Mesendoderm (in vitro differentiated cells): Measurements from ENCODE around the gene PDK2.

ENCODE experiments used
- DNase-seq: peaks from one replicate; pipeline ENCODE4 v3.0.0; 2013
- H2AK5ac ChIP-seq: 2 replicates; pipeline ENCODE4 v1.6.1; 2013; ENCODE audit warnings: low read length, inconsistent platforms
- H2BK120ac ChIP-seq: 2 replicates; pipeline ENCODE4 v1.6.1; 2013; ENCODE audit warnings: low read depth, mild to moderate bottlenecking, low read length, moderate library complexity, mixed read lengths
- H2BK15ac ChIP-seq: replicated peaks from 2 replicates; pipeline ENCODE4 v1.6.1; 2013; ENCODE audit warnings: low read depth, mild to moderate bottlenecking, moderate library complexity
- H2BK5ac ChIP-seq: 2 replicates; pipeline ENCODE4 v1.6.1; 2013; ENCODE audit warnings: low read length, inconsistent platforms
- H3K18ac ChIP-seq: 2 replicates; pipeline ENCODE4 v1.6.1; 2013; ENCODE audit warnings: mild to moderate bottlenecking, low read length, mixed read lengths
- H3K23ac ChIP-seq: one replicate; pipeline ENCODE4 v1.6.1; 2013; ENCODE audit warnings: low read length
- H3K27ac ChIP-seq: 2 replicates; pipeline ENCODE4 v1.5.1; 2013; ENCODE audit warnings: low read depth, mild to moderate bottlenecking, inconsistent platforms, low read length, moderate library complexity
- H3K27me3 ChIP-seq: 2 replicates; pipeline ENCODE4 v1.6.1; 2013; ENCODE audit warnings: low read length, control low read depth, mild to moderate bottlenecking, inconsistent platforms; ENCODE audit not compliant: insufficient read depth, poor library complexity
- H3K36me3 ChIP-seq: 2 replicates; pipeline ENCODE4 v1.6.1; 2013; ENCODE audit warnings: low read length, inconsistent platforms; ENCODE audit not compliant: control insufficient read depth, insufficient read depth
- H3K4ac ChIP-seq: one replicate; pipeline ENCODE4 v1.6.1; 2013; ENCODE audit warnings: low read depth, mild to moderate bottlenecking, low read length, moderate library complexity
- H3K4me1 ChIP-seq: 2 replicates; pipeline ENCODE4 v1.6.1; 2013; ENCODE audit warnings: low read depth, low read length, inconsistent platforms; ENCODE audit not compliant: control insufficient read depth
- H3K4me2 ChIP-seq: 2 replicates; pipeline ENCODE4 v1.6.1; 2013; ENCODE audit warnings: low read length
- H3K4me3 ChIP-seq: 2 replicates; pipeline ENCODE4 v1.5.1; 2013; ENCODE audit warnings: mild to moderate bottlenecking, low read length
- H3K56ac ChIP-seq: one replicate; pipeline ENCODE4 v1.6.1; 2013; ENCODE audit warnings: low read length
- H3K79me1 ChIP-seq: 2 replicates; pipeline ENCODE4 v1.6.1; 2013; ENCODE audit warnings: low read length, inconsistent platforms
- H3K79me2 ChIP-seq: 2 replicates; pipeline ENCODE4 v1.6.1; 2013; ENCODE audit warnings: mild to moderate bottlenecking, low read length; ENCODE audit not compliant: control insufficient read depth, insufficient read depth
- H3K9ac ChIP-seq: 2 replicates; pipeline ENCODE4 v1.6.1; 2013; ENCODE audit warnings: low read length, inconsistent platforms
- H4K5ac ChIP-seq: one replicate; pipeline ENCODE4 v1.6.1; 2013; ENCODE audit warnings: low read length
- H4K8ac ChIP-seq: one replicate; pipeline ENCODE4 v1.6.1; 2013; ENCODE audit warnings: low read depth, mild to moderate bottlenecking, control low read depth, low read length, moderate library complexity
- WGBS: extraction: QIAGEN DNeasy Blood & Tissue Kit; methylation state at CpG from one replicate; pipeline ENCODE4 v1.1.7; 2013; ENCODE audit warnings: low lambda C conversion rate, missing lambda C conversion rate; ENCODE audit not compliant: insufficient coverage; ENCODE audit errors: extremely low coverage; 5-methylcytosine and 5-hydroxymethylcytosine counted together

Gene PDK2

GRCh38 chr17:50095626-50096037 is 481 bp downstream of the PDK2 start:
- no peak overlapping the region for H3K4ac ChIP-seq
- WGBS = no CpG with 5 or more reads among the region's 12 CpGs
- H3K79me2 ChIP-seq = no peaks in the 10 kb centered on the region
- peak overlapping the region; percentile 77 for H3K9ac ChIP-seq
- H2BK5ac ChIP-seq = no peak overlapping the region
- H3K18ac ChIP-seq = peak overlapping the region; percentile 41
- no peak overlapping the region for H2BK15ac ChIP-seq
- H2AK5ac ChIP-seq = no peak overlapping the region
- H2BK120ac ChIP-seq = no peak overlapping the region
- peak overlapping the region; percentile 89 for H3K56ac ChIP-seq
- H3K79me1 ChIP-seq = no peaks in the 10 kb centered on the region
- DNase-seq = no peak
- no peaks in the 10 kb centered on the region for H3K27me3 ChIP-seq
- no peak overlapping the region for H4K8ac ChIP-seq
- H3K36me3 ChIP-seq = no peaks in the 10 kb centered on the region
- H3K4me3 ChIP-seq = peak overlapping the region; percentile 75
- no peak overlapping the region for H4K5ac ChIP-seq
- peaks cover under 1% of the 10 kb centered on the region for H3K4me1 ChIP-seq
- peak overlapping the region; percentile 69 for H3K4me2 ChIP-seq
- no peak overlapping the region for H3K27ac ChIP-seq
- H3K23ac ChIP-seq = no peak overlapping the region

GRCh38 chr17:50096092-50096491 is 941 bp downstream of the PDK2 start:
- peak overlapping the region; percentile 77 for H3K9ac ChIP-seq
- peak overlapping the region; percentile 89 for H3K56ac ChIP-seq
- H4K5ac ChIP-seq = no peak overlapping the region
- no peak overlapping the region for H4K8ac ChIP-seq
- no peak for DNase-seq
- H2AK5ac ChIP-seq = no peak overlapping the region
- H3K18ac ChIP-seq = no peak overlapping the region
- H3K4me2 ChIP-seq = peak overlapping the region; percentile 69
- no peak overlapping the region for H2BK5ac ChIP-seq
- no peak overlapping the region for H3K4me3 ChIP-seq
- H3K23ac ChIP-seq = no peak overlapping the region
- H3K4me1 ChIP-seq = peaks cover 4% of the 10 kb centered on the region
- no peaks in the 10 kb centered on the region for H3K79me1 ChIP-seq
- H2BK15ac ChIP-seq = no peak overlapping the region
- no peaks in the 10 kb centered on the region for H3K36me3 ChIP-seq
- no CpG with 5 or more reads among the region's 6 CpGs for WGBS
- no peak overlapping the region for H2BK120ac ChIP-seq
- no peaks in the 10 kb centered on the region for H3K79me2 ChIP-seq
- H3K4ac ChIP-seq = no peak overlapping the region
- no peak overlapping the region for H3K27ac ChIP-seq
- H3K27me3 ChIP-seq = no peaks in the 10 kb centered on the region

DNA sequence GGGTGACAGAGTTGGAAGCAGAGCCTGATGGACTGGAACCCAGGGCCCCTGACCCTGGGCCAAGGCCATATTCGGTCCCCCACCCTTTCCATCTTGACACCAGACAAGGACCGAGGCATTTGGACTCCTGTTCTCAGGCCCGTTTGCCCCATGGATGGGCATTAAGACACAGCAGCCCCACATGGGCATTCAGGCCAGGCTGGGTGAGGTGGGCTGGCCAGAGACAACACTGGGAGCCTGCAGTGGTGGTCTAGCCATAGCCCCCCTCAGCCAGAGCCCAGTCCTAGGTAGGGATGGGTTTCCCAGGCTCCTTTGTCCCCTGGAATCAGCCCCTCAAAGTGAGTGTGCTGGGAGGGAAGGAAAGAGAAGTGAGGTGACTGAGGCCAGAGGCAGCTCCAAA is 1.6 kb downstream of the PDK2 start:
- no CpG with 5 or more reads among the region's 3 CpGs for WGBS
- Histone ChIP-seq H2AK5ac (no peak overlapping the region), H3K4me2 (no peak overlapping the region), H4K8ac (no peak overlapping the region), H3K56ac (no peak overlapping the region), H3K36me3 (no peaks in the 10 kb centered on the region), H3K18ac (no peak overlapping the region), H2BK120ac (no peak overlapping the region), H3K27me3 (no peaks in the 10 kb centered on the region), H3K4me1 (peaks cover 9% of the 10 kb centered on the region), H3K4ac (no peak overlapping the region), H2BK15ac (no peak overlapping the region), H3K4me3 (no peak overlapping the region), H2BK5ac (no peak overlapping the region), H3K79me1 (no peaks in the 10 kb centered on the region), H4K5ac (no peak overlapping the region), H3K79me2 (no peaks in the 10 kb centered on the region), H3K27ac (no peak overlapping the region), H3K9ac (no peak overlapping the region), H3K23ac (no peak overlapping the region)
- DNase-seq = no peak

DNA sequence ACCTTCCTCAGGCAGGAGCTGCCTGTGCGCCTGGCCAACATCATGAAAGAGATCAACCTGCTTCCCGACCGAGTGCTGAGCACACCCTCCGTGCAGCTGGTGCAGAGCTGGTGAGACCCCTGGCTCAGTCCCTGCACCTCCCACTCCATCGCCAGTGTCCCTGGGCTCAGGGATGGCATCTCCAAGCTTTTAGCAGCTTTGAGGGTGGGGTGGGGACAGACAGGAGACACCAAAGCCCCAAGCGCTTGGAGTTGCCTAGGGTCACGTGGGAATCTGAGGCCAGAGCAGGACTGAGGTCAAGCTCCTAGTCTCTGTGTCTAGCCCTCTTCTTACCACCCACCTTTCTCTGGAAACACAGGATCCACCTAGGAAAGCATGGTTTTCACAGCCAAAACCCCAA is 2.3 kb downstream of the PDK2 start:
- H2AK5ac ChIP-seq = no peak overlapping the region
- no CpG with 5 or more reads among the region's 7 CpGs for WGBS
- DNase-seq = no peak
- no peak overlapping the region for H2BK15ac ChIP-seq
- H3K18ac ChIP-seq = no peak overlapping the region
- no peak overlapping the region for H2BK120ac ChIP-seq
- H3K36me3 ChIP-seq = no peaks in the 10 kb centered on the region
- H3K79me1 ChIP-seq = no peaks in the 10 kb centered on the region
- no peak overlapping the region for H3K27ac ChIP-seq
- H3K27me3 ChIP-seq = no peaks in the 10 kb centered on the region
- H2BK5ac ChIP-seq = no peak overlapping the region
- H3K4ac ChIP-seq = no peak overlapping the region
- no peak overlapping the region for H4K5ac ChIP-seq
- no peak overlapping the region for H3K4me2 ChIP-seq
- H3K79me2 ChIP-seq = no peaks in the 10 kb centered on the region
- H3K4me3 ChIP-seq = no peak overlapping the region
- H3K23ac ChIP-seq = no peak overlapping the region
- H4K8ac ChIP-seq = no peak overlapping the region
- no peak overlapping the region for H3K56ac ChIP-seq
- peaks cover 11% of the 10 kb centered on the region for H3K4me1 ChIP-seq
- H3K9ac ChIP-seq = no peak overlapping the region

GRCh38 chr17:50097926-50098325 is 2.8 kb downstream of the PDK2 start:
- no peak overlapping the region for H3K23ac ChIP-seq
- H2BK120ac ChIP-seq = no peak overlapping the region
- H3K27me3 ChIP-seq = no peaks in the 10 kb centered on the region
- no CpG with 5 or more reads among the region's 4 CpGs for WGBS
- no peak overlapping the region for H3K18ac ChIP-seq
- H2AK5ac ChIP-seq = no peak overlapping the region
- no peak for DNase-seq
- no peaks in the 10 kb centered on the region for H3K79me2 ChIP-seq
- no peaks in the 10 kb centered on the region for H3K79me1 ChIP-seq
- no peak overlapping the region for H3K4ac ChIP-seq
- no peak overlapping the region for H4K5ac ChIP-seq
- H3K4me1 ChIP-seq = peaks cover 11% of the 10 kb centered on the region
- no peak overlapping the region for H3K56ac ChIP-seq
- no peak overlapping the region for H3K4me2 ChIP-seq
- no peak overlapping the region for H4K8ac ChIP-seq
- H2BK15ac ChIP-seq = no peak overlapping the region
- H2BK5ac ChIP-seq = no peak overlapping the region
- no peak overlapping the region for H3K9ac ChIP-seq
- no peaks in the 10 kb centered on the region for H3K36me3 ChIP-seq
- no peak overlapping the region for H3K27ac ChIP-seq
- no peak overlapping the region for H3K4me3 ChIP-seq

DNA sequence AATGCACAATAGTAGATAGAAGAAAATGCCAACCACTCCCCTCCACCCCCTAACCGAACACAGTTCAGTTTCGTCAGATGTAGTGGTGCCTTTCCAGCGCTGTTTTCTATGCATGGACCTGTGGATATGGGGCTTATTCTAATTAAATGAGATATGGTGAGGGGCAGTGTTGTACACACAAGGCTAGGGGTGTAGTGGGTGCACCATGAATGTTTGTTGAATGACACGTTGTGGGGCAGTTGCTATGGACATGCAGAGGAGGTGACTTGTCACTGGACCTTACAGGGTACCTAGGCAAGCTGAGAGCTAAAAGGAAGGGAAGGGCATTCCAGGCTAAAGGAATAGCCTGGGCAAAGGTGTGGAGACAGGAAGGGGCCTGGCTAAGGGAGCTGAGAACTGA is 3.4 kb downstream of the PDK2 start:
- H3K79me2 ChIP-seq = no peaks in the 10 kb centered on the region
- no peak overlapping the region for H3K18ac ChIP-seq
- H3K56ac ChIP-seq = peak overlapping the region; percentile 15
- H4K5ac ChIP-seq = no peak overlapping the region
- H2AK5ac ChIP-seq = no peak overlapping the region
- H4K8ac ChIP-seq = no peak overlapping the region
- no peak overlapping the region for H3K4me3 ChIP-seq
- H3K27ac ChIP-seq = no peak overlapping the region
- H3K27me3 ChIP-seq = no peaks in the 10 kb centered on the region
- H3K4ac ChIP-seq = no peak overlapping the region
- H2BK15ac ChIP-seq = no peak overlapping the region
- no peak overlapping the region for H2BK5ac ChIP-seq
- H3K4me2 ChIP-seq = no peak overlapping the region
- no CpG with 5 or more reads among the region's 4 CpGs for WGBS
- H3K36me3 ChIP-seq = no peaks in the 10 kb centered on the region
- H3K9ac ChIP-seq = no peak overlapping the region
- no peaks in the 10 kb centered on the region for H3K79me1 ChIP-seq
- DNase-seq = no peak
- no peak overlapping the region for H2BK120ac ChIP-seq
- H3K23ac ChIP-seq = no peak overlapping the region
- H3K4me1 ChIP-seq = peaks cover 11% of the 10 kb centered on the region
